K562 (cell line): ENCODE results near the gene GRIN1. TPM values are rescaled to one million over a fixed set of nuclear protein-coding genes. Genes with fewer than 3 reads are reported as not detected.

Source experiments
- ATAC-seq: fragments of 200-7000 bp; cut with Tn5 transposase; 3 replicates; pipeline ENCODE4 v1.9.1; 2020; ENCODE audit warnings: moderate library complexity
- BruUV-seq: library from RNA; stranded (reverse); fragments of 400-500 nt; replicated peaks from 2 replicates; lab custom pipeline; 2021; lab: Mats Ljungman, UMichigan
- CTCF ChIA-PET: fragments of 300-600 bp; formaldehyde crosslinking; extraction: SDS; loops from one replicate; lab custom pipeline; 2021; ENCODE audit warnings: low intra/inter-chr PET ratio; lab: Yijun Ruan, JAX
- POLR2A ChIA-PET: fragments of 300-600, 350-650 bp; sonication (Branson Sonifier 250); formaldehyde crosslinking; extraction: SDS; loops from one replicate; lab custom pipeline; 2021; ENCODE audit warnings: antibody characterized with exemption, inconsistent platforms; lab: Yijun Ruan, JAX
- DNase-seq, 4 experiments: peaks; one replicate each; pipeline versions ENCODE4 v3.0.0 to v3.0.0-alpha.2; 2011 to 2018; ENCODE audit warnings: low spot score in 3 of 4, mixed read lengths in 3 of 4; ENCODE audit errors: extremely low read depth in 1 of 4
- FAIRE-seq: peaks from 2 replicates; lab custom pipeline; 2011; peaks lifted over from hg19 to GRCh38; lab: Jason Lieb, UNC
- H2AFZ ChIP-seq: 2 replicates; pipeline ENCODE4 v1.6.0; 2011; ENCODE audit warnings: low read depth, low read length, control low read depth, inconsistent platforms
- H3K27ac ChIP-seq: fragments of 200-600 bp; 3 replicates; pipeline ENCODE4 v1.8.0; 2011; ENCODE audit warnings: low read depth, mild to moderate bottlenecking, control low read depth, inconsistent platforms, low read length, moderate library complexity, mixed read lengths; ENCODE audit errors: extremely low read depth
- H3K27me3 ChIP-seq, 2 experiments: fragments of 300-600 bp in 1 of 2; 2 replicates in 1 of 2; 3 replicates in 1 of 2; pipeline versions ENCODE4 v1.6.0 to v1.8.0; 2011; ENCODE audit warnings: inconsistent platforms in 2 of 2, low read length in 2 of 2, mild to moderate bottlenecking in 1 of 2, mixed read lengths in 1 of 2, moderate library complexity in 1 of 2; ENCODE audit not compliant: control insufficient read depth in 2 of 2, insufficient read depth in 2 of 2
- H3K36me3 ChIP-seq: fragments of 300-600 bp; 3 replicates; pipeline ENCODE4 v1.8.0; 2011; ENCODE audit warnings: mild to moderate bottlenecking, low read length, inconsistent platforms; ENCODE audit not compliant: control insufficient read depth, insufficient read depth
- H3K4me1 ChIP-seq, 2 experiments: fragments of 200-600 bp in 1 of 2; replicated peaks in 1 of 2; 2 replicates in 1 of 2; 3 replicates in 1 of 2; pipeline versions ENCODE4 v1.5.1 to v1.8.0; 2011; ENCODE audit warnings: inconsistent platforms in 2 of 2, low read length in 2 of 2, mild to moderate bottlenecking in 1 of 2, mixed read lengths in 1 of 2, moderate library complexity in 1 of 2; ENCODE audit not compliant: control insufficient read depth in 2 of 2, insufficient read depth in 2 of 2
- H3K4me2 ChIP-seq: 2 replicates; pipeline ENCODE4 v1.6.1; 2011; ENCODE audit warnings: low read length, control low read depth, inconsistent platforms, mixed read lengths; ENCODE audit not compliant: insufficient read depth
- H3K4me3 ChIP-seq: fragments of 200-600 bp; sonication (generic), shearing (Covaris generic); 2 replicates; pipeline ENCODE4 v1.5.1; 2016; ENCODE audit warnings: control low read depth, inconsistent platforms
- H3K79me2 ChIP-seq: fragments of 200-600 bp; 3 replicates; pipeline ENCODE4 v1.8.0; 2011; ENCODE audit warnings: low read length, inconsistent platforms; ENCODE audit not compliant: control insufficient read depth, insufficient read depth
- H3K9ac ChIP-seq, 2 experiments: 2 replicates each; pipeline versions ENCODE4 v1.6.0 to v1.6.1; 2011; ENCODE audit warnings: low read depth in 2 of 2, low read length in 2 of 2, control low read depth in 1 of 2, inconsistent platforms in 1 of 2, mild to moderate bottlenecking in 1 of 2, mixed read lengths in 1 of 2; ENCODE audit not compliant: insufficient read depth in 1 of 2
- H3K9me1 ChIP-seq: one replicate; pipeline ENCODE4 v1.6.0; 2011; ENCODE audit warnings: inconsistent platforms, mild to moderate bottlenecking, low read length, moderate library complexity; ENCODE audit not compliant: control insufficient read depth, insufficient read depth
- H3K9me3 ChIP-seq: replicated peaks from 2 replicates; pipeline ENCODE4 v1.5.1; 2011; ENCODE audit warnings: low read depth, low read length, inconsistent platforms; ENCODE audit not compliant: control insufficient read depth, insufficient read depth
- H4K20me1 ChIP-seq: replicated peaks from 2 replicates; pipeline ENCODE4 v1.6.1; 2011; ENCODE audit warnings: low read length, inconsistent platforms, mixed read lengths; ENCODE audit not compliant: control insufficient read depth, insufficient read depth
- BRCA1 ChIP-seq, 2 experiments: fragments of 450-650 bp in 1 of 2; sonication (generic) in 1 of 2; formaldehyde crosslinking in 1 of 2; IDR thresholded peaks; 2 replicates each; pipeline versions ENCODE4 v1.5.0 to v1.6.1; 2017 to 2020; ENCODE audit warnings: mild to moderate bottlenecking in 1 of 2, missing genetic modification reagents in 1 of 2
- CTBP1 ChIP-seq: fragments of 450-650 bp; IDR thresholded peaks from 2 replicates; pipeline ENCODE4 v1.6.1; 2016; ENCODE audit warnings: borderline replicate concordance
- DPF2 ChIP-seq: fragments of 450-650 bp; IDR thresholded peaks from 2 replicates; pipeline ENCODE4 v1.6.1; 2016
- ELF2 ChIP-seq: fragments of 250-450 bp; sonication (Bioruptor Pico); IDR thresholded peaks from 2 replicates; pipeline ENCODE4 v1.5.0; 2021; ENCODE audit warnings: mild to moderate bottlenecking
- HINFP ChIP-seq: fragments of 450-650 bp; conservative IDR thresholded peaks from 2 replicates; pipeline ENCODE4 v1.6.1; 2016; ENCODE audit warnings: missing genetic modification characterization, low read depth, mild to moderate bottlenecking, control low read depth, missing compliant biosample characterization
- ID3 ChIP-seq, 2 experiments: fragments of 250-450 bp in 1 of 2; fragments of 450-650 bp in 1 of 2; sonication (Bioruptor Pico) in 1 of 2; IDR thresholded peaks; 2 replicates each; pipeline versions ENCODE4 v1.6.1 to v1.8.0; 2016 to 2021; ENCODE audit warnings: mild to moderate bottlenecking in 2 of 2, moderate library complexity in 2 of 2, missing compliant biosample characterization in 1 of 2, missing genetic modification characterization in 1 of 2
- KLF13 ChIP-seq: fragments of 450-650 bp; IDR thresholded peaks from 2 replicates; pipeline ENCODE4 v1.6.1; 2016; ENCODE audit warnings: missing genetic modification characterization, low read depth, mild to moderate bottlenecking, missing compliant biosample characterization, moderate library complexity, borderline replicate concordance
- POLR2AphosphoS2 ChIP-seq: IDR thresholded peaks from 2 replicates; pipeline ENCODE4 v1.6.1; 2012; ENCODE audit warnings: low read length, improper control_type of control experiment
- RAD21 ChIP-seq, 2 experiments: fragments of 250-450 bp in 1 of 2; fragments of 450-650 bp in 1 of 2; sonication (Bioruptor Pico) in 1 of 2; formaldehyde crosslinking in 1 of 2; IDR thresholded peaks in 1 of 2; conservative IDR thresholded peaks in 1 of 2; 2 replicates each; pipeline versions ENCODE4 v1.4.0 to v1.8.0; 2020 to 2022; ENCODE audit warnings: mild to moderate bottlenecking in 2 of 2, moderate library complexity in 1 of 2
- RBM22 ChIP-seq: fragments of 200-400 bp; formaldehyde crosslinking; IDR thresholded peaks from 2 replicates; pipeline ENCODE4 v1.6.1; 2018; ENCODE audit warnings: low read length, low read depth; ENCODE audit not compliant: poor library complexity, severe bottlenecking
- WGBS: fragments of 100-300 bp; shearing (Covaris generic); methylation state at CpG from one replicate; pipeline ENCODE4 v1.1.6; 2016; ENCODE audit warnings: low coverage, mixed read lengths; ENCODE audit not compliant: insufficient coverage; ENCODE audit errors: missing lambda C conversion rate; 5-methylcytosine and 5-hydroxymethylcytosine counted together
- in situ Hi-C: fragments of 300-500 bp; cut with MboI; formaldehyde crosslinking; loops from 4 replicates; pipeline ENCODE4 v1.15.0; 2018; ENCODE audit warnings: inconsistent platforms, mixed read lengths
- intact Hi-C: fragments of 100-400 bp; cut with micrococcal nuclease; formaldehyde crosslinking; loops from 2 replicates; pipeline ENCODE4 v1.14.2; 2022
- polyA plus RNA-seq, 8 experiments: library from polyadenylated mRNA; depleted of rRNA in 4 of 8; stranded (reverse) in 5 of 8; unstranded in 3 of 8; fragments of >200 nt; fragmentation: Nextera tagmentation in 2 of 8; fragmentation: Illumina TruSeq in 1 of 8; extraction: Ambion mirVana in 2 of 8; extraction: Trizol in 1 of 8; gene quantifications; 2 replicates each; pipeline versions ENCODE4 v1.2.1 to v1.2.3, GENCODE V29; 2011 to 2014; ENCODE audit warnings: inconsistent platforms in 1 of 8, missing spikeins in 1 of 8
- total RNA-seq, 7 experiments: library from RNA; depleted of rRNA in 6 of 7; stranded (reverse); fragments of >200 nt in 6 of 7; fragmentation: Illumina TruSeq in 2 of 7; extraction: Trizol in 2 of 7; gene quantifications; 2 replicates each; pipeline versions ENCODE4 v1.2.1 to v1.2.3, GENCODE V29; 2011 to 2021; ENCODE audit warnings: low replicate concordance in 1 of 7
- TF ChIP-seq, protein P1 (sequence below): sonication (generic); formaldehyde crosslinking; IDR thresholded peaks from 2 replicates; pipeline ENCODE4 v1.8.0; 2023; ENCODE audit warnings: missing genetic modification reagents, mild to moderate bottlenecking, borderline replicate concordance

Gene GRIN1
- total and polyA plus RNA-seq, 9 of the 15 experiments (the other 6 are each of a cell fraction or from before 2014, with no cell fraction given) = 0.03 to 0.35 (median 0.16) TPM; not detected in 6

GRCh38 chr9:137176302-137177182 lies 37.6 kb downstream of the GRIN1 start:
- peak; percentile 88 for ATAC-seq
- Histone ChIP-seq H3K9me3 (no peaks in the 10 kb centered on the region), H3K36me3 (peaks cover 32% of the 10 kb centered on the region; the same call in 1 of the 3 replicates), H4K20me1 (0 out of 2 replicates have a peak, but pooled peaks cover 5% of the 10 kb centered on the region), H3K4me3 (no peak overlapping the region), H3K9me1 (no peaks in the 10 kb centered on the region), H3K4me2 (no peak overlapping the region), H2AFZ (no peak overlapping the region), H3K27me3 (no peaks in the 10 kb centered on the region), H3K9ac (no peak overlapping the region), H3K4me1 (peaks cover 3 to 81% of the 10 kb centered on the region in 2 experiments; a peak in 3 of 5 replicates), H3K27ac (no peak overlapping the region), H3K79me2 (no peaks in the 10 kb centered on the region)
- WGBS = 37% methylated on average over 17 of the region's 17 CpGs
- intact Hi-C loops (no loop called here), in situ Hi-C loops (no loop called here)
- POLR2A ChIA-PET = interaction anchor here (0.6 to 1.9 kb wide), 13 partner anchors 10 to 132 kb away, joined by 3 to 13 read pairs (median 4); partner anchors contain the start of genes ANAPC2, MAN1B1, SSNA1 and TPRN
- peak; percentile 49 to 73 (median 62) for DNase-seq
- CTCF ChIA-PET = no interaction called here
- peak; percentile 88 for FAIRE-seq
- no TSS peak for BruUV-seq
- TF ChIP-seq, protein P1, sequence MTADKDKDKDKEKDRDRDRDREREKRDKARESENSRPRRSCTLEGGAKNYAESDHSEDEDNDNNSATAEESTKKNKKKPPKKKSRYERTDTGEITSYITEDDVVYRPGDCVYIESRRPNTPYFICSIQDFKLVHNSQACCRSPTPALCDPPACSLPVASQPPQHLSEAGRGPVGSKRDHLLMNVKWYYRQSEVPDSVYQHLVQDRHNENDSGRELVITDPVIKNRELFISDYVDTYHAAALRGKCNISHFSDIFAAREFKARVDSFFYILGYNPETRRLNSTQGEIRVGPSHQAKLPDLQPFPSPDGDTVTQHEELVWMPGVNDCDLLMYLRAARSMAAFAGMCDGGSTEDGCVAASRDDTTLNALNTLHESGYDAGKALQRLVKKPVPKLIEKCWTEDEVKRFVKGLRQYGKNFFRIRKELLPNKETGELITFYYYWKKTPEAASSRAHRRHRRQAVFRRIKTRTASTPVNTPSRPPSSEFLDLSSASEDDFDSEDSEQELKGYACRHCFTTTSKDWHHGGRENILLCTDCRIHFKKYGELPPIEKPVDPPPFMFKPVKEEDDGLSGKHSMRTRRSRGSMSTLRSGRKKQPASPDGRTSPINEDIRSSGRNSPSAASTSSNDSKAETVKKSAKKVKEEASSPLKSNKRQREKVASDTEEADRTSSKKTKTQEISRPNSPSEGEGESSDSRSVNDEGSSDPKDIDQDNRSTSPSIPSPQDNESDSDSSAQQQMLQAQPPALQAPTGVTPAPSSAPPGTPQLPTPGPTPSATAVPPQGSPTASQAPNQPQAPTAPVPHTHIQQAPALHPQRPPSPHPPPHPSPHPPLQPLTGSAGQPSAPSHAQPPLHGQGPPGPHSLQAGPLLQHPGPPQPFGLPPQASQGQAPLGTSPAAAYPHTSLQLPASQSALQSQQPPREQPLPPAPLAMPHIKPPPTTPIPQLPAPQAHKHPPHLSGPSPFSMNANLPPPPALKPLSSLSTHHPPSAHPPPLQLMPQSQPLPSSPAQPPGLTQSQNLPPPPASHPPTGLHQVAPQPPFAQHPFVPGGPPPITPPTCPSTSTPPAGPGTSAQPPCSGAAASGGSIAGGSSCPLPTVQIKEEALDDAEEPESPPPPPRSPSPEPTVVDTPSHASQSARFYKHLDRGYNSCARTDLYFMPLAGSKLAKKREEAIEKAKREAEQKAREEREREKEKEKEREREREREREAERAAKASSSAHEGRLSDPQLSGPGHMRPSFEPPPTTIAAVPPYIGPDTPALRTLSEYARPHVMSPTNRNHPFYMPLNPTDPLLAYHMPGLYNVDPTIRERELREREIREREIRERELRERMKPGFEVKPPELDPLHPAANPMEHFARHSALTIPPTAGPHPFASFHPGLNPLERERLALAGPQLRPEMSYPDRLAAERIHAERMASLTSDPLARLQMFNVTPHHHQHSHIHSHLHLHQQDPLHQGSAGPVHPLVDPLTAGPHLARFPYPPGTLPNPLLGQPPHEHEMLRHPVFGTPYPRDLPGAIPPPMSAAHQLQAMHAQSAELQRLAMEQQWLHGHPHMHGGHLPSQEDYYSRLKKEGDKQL (CRISPR knock-in tag) = 0 out of 2 replicates have a peak, but pooled peaks have one; percentile 66
- TF ChIP-seq DPF2 = no peak
- TF ChIP-seq KLF13 (tag) = no peak
- 0 out of 2 replicates have a peak, but pooled peaks have one; percentile 59 for TF ChIP-seq POLR2AphosphoS2
- TF ChIP-seq HINFP (tag) = no peak
- no peak for TF ChIP-seq ID3 (CRISPR knock-in tag; IDR thresholded peaks at IDR 0.05)
- no peak for TF ChIP-seq ID3 (tag; IDR thresholded peaks at IDR 0.05)
- TF ChIP-seq RBM22 = no peak
- TF ChIP-seq BRCA1 (IDR thresholded peaks at IDR 0.05) = no peak
- no peak for TF ChIP-seq BRCA1 (CRISPR knock-in tag; IDR thresholded peaks at IDR 0.05)
- peak; percentile 68 for TF ChIP-seq CTBP1
- TF ChIP-seq RAD21 (CRISPR knock-in tag; conservative IDR thresholded peaks at IDR 0.05 in 1 of 2, IDR thresholded peaks at IDR 0.05 in 1 of 2) = peak; percentile 12 to 56; a peak in 2 of 4 replicates
- no peak for TF ChIP-seq ELF2
